Measurements from ENCODE around the gene GPR141.

Gene GPR141, protein sequence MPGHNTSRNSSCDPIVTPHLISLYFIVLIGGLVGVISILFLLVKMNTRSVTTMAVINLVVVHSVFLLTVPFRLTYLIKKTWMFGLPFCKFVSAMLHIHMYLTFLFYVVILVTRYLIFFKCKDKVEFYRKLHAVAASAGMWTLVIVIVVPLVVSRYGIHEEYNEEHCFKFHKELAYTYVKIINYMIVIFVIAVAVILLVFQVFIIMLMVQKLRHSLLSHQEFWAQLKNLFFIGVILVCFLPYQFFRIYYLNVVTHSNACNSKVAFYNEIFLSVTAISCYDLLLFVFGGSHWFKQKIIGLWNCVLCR

DNA sequence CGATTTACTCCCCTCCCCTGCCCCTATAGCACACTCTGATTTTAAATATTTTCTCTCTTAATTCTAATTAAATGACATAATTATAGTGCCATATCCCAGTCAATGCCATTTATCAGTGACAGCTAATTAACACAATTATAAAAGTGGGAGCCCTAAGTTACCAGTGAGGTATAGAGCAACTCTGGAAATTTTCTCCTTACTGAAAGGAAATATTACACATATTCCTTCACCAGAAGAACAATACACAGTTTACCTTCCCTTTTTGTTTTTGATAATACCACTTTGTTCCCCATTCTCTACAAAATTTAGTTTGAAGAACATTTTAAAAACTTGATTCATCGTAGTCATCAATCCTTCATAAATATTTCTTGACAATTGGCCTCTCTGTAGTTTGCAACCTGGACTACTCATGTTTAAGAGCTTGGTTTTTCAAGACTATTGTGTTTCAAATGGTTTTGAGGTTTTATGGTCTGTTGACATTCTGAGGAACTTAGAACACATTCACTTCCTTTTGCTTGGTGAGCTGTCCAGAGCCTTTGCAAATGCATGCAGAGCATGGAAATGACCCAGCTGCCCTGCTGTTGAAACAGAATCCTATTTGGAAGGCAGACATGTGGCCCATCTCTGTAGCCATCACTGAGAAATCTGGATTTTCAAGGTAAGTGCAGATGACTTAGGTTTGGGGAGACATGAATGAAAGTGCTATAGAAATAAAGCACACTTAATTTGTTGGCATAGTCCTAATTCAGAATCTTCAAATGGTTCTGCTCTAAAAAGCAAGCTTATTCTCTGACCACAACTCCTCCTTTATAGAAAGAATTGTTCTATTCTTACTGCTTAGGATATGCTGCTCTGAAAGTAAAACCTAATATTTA is at the start of gene GPR141:
TSS of gene GPR141 (plus strand) at position 521 of the 875 bp plus-strand sequence. CDS start 56,628 bp downstream, outside the sequence.
- TF ChIP-seq, protein P1, sequence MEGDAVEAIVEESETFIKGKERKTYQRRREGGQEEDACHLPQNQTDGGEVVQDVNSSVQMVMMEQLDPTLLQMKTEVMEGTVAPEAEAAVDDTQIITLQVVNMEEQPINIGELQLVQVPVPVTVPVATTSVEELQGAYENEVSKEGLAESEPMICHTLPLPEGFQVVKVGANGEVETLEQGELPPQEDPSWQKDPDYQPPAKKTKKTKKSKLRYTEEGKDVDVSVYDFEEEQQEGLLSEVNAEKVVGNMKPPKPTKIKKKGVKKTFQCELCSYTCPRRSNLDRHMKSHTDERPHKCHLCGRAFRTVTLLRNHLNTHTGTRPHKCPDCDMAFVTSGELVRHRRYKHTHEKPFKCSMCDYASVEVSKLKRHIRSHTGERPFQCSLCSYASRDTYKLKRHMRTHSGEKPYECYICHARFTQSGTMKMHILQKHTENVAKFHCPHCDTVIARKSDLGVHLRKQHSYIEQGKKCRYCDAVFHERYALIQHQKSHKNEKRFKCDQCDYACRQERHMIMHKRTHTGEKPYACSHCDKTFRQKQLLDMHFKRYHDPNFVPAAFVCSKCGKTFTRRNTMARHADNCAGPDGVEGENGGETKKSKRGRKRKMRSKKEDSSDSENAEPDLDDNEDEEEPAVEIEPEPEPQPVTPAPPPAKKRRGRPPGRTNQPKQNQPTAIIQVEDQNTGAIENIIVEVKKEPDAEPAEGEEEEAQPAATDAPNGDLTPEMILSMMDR (IDR thresholded peaks at IDR 0.05; ENCODE audit: insufficient read depth, low read length, poor library complexity, severe bottlenecking): no peak
- Histone ChIP-seq H3K36me3 (ENCODE audit: control insufficient read depth, insufficient read depth, low read length) (no peaks in the 10 kb centered on the region), H3K27me3 (replicated peaks; ENCODE audit: control insufficient read depth, insufficient read depth, low read length) (no peaks in the 10 kb centered on the region), H3K4me3 (replicated peaks; ENCODE audit: low read depth, low read length) (peak within 1 kb of the TSS; percentile 43)
- DNase-seq (ENCODE audit: extremely low read depth, insufficient read length): peak; percentile 53

DNA sequence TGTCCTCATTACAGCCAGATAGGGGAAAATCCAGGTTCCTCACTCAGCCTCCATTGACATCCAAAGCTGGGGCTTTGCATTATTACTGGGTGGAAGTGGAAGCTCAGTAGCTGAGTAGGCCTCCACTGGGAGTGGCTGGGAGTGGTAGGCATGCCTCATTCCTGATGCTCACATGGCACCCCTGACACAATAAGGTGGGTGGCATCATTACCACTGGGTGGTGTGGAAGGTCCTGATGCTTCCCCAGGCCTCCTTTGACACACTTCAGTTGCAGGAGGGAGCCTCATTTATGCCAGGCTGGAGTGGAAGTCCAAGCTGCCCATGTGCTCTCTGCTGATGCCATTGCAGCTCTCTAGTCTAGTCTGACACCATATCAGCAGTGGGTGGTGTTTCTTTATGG is 48.2 kb upstream of the GPR141 start:
- Histone ChIP-seq H3K27me3 (replicated peaks; ENCODE audit: control insufficient read depth, insufficient read depth, low read length) (no peaks in the 10 kb centered on the region), H3K4me3 (replicated peaks; ENCODE audit: low read depth, low read length) (no peak overlapping the region), H3K36me3 (ENCODE audit: control insufficient read depth, insufficient read depth, low read length) (no peaks in the 10 kb centered on the region)
- TF ChIP-seq, protein P1 (IDR thresholded peaks at IDR 0.05; ENCODE audit: insufficient read depth, low read length, poor library complexity, severe bottlenecking): no peak
- DNase-seq (ENCODE audit: extremely low read depth, insufficient read length): no peak

DNA sequence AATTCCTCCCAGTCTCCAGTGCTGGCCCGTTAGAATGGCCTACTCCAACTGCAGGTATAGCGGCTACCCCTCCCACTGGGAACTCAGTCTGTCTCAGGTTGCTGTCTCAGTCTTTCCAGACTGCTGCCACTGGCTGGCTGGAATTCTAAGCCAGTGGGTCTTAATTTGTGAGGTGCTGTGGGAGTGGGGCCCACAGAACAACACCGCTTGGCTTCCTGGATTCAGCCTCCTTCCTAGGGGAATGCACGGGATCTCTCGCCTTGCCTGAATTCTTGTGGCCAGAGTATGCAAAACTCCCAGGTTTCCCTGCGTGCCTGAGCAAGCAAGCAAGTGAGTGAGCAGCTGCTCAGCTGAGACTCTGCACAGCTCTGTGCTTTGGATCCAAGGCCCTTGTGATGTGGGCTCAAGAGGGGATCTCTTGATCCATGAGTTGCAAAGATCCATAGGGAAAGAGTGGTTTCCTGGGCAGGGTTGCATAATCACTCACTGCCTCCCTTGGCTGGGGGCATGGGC is 41.5 kb upstream of the GPR141 start:
- no peak for DNase-seq (ENCODE audit: extremely low read depth, insufficient read length)
- Histone ChIP-seq H3K4me3 (replicated peaks; ENCODE audit: low read depth, low read length) (no peak overlapping the region), H3K36me3 (ENCODE audit: control insufficient read depth, insufficient read depth, low read length) (no peaks in the 10 kb centered on the region), H3K27me3 (replicated peaks; ENCODE audit: control insufficient read depth, insufficient read depth, low read length) (no peaks in the 10 kb centered on the region)
- TF ChIP-seq, protein P1 (IDR thresholded peaks at IDR 0.05; ENCODE audit: insufficient read depth, low read length, poor library complexity, severe bottlenecking): no peak

GRCh38 chr7:37643876-37644275 is 39.7 kb upstream of the GPR141 start:
- DNase-seq (ENCODE audit: extremely low read depth, insufficient read length): no peak
- no peaks in the 10 kb centered on the region for H3K27me3 ChIP-seq (replicated peaks; ENCODE audit: control insufficient read depth, insufficient read depth, low read length)
- H3K4me3 ChIP-seq (replicated peaks; ENCODE audit: low read depth, low read length): no peak overlapping the region
- TF ChIP-seq, protein P1 (IDR thresholded peaks at IDR 0.05; ENCODE audit: insufficient read depth, low read length, poor library complexity, severe bottlenecking): no peak
- no peaks in the 10 kb centered on the region for H3K36me3 ChIP-seq (ENCODE audit: control insufficient read depth, insufficient read depth, low read length)

DNA sequence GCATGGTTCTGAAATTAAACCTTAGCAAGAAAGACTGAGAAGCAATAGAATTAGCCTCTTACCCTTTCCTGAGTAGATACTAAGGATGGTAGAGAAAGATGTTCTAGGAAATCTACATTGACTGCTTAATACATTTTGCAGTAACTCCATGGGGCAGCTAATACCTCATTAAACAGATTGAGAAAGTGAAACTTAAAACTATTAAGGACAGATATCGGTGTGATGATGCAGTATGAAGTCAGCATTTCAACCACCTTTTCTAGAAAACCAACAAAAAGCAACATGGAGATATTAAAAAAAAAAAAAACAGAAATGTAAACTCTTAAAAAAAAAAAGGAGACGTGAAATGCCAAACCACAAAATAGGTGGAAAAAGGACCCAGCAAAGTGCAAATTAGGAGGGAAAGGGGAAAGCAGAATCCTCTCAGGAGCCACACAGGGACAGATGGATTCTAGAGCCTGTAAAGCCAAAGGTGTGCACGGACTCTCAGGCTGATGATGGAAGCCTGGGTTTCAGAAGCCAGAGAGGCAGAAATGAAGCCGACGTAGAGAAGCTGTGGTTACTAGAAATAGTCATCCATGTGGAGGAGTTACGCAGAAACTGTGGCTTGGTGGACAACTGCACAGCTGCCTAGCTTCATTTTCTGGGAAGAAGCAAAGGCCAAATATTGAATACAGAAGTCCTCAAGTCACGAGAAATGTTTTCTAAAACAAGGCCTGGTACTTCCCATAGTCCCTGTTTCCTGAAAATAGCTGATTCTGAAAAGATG is 38.1 kb upstream of the GPR141 start:
- Histone ChIP-seq H3K27me3 (replicated peaks; ENCODE audit: control insufficient read depth, insufficient read depth, low read length) (no peaks in the 10 kb centered on the region), H3K36me3 (ENCODE audit: control insufficient read depth, insufficient read depth, low read length) (no peaks in the 10 kb centered on the region), H3K4me3 (replicated peaks; ENCODE audit: low read depth, low read length) (no peak overlapping the region)
- TF ChIP-seq, protein P1 (IDR thresholded peaks at IDR 0.05; ENCODE audit: insufficient read depth, low read length, poor library complexity, severe bottlenecking): no peak
- no peak for DNase-seq (ENCODE audit: extremely low read depth, insufficient read length)

Data from GM06990 (cell line).